GM12878 (cell line): ENCODE data around the gene ADIPOR1. TPM values are rescaled to one million over a fixed set of nuclear protein-coding genes. Genes with fewer than 3 reads are reported as not detected.

Experiments used
- BHLHE40 ChIP-seq, 2 experiments: fragments of 450-650 bp in 1 of 2; IDR thresholded peaks; 2 replicates each; pipeline ENCODE4 v1.6.1; 2011 to 2017; ENCODE audit warnings: low read depth in 2 of 2, borderline replicate concordance in 1 of 2, improper control_type of control experiment in 1 of 2, low read length in 1 of 2, mild to moderate bottlenecking in 1 of 2
- CHD2 ChIP-seq: IDR thresholded peaks from 2 replicates; pipeline ENCODE4 v1.6.1; 2011; ENCODE audit warnings: low read depth, low read length, improper control_type of control experiment, borderline replicate concordance
- EP300 ChIP-seq, 2 experiments: fragments of 150-350 bp in 1 of 2; IDR thresholded peaks; 2 replicates each; pipeline ENCODE4 v1.6.1; 2011 to 2012; ENCODE audit warnings: low read depth in 2 of 2, low read length in 2 of 2, borderline replicate concordance in 1 of 2, improper control_type of control experiment in 1 of 2, inconsistent platforms in 1 of 2; ENCODE audit not compliant: control insufficient read depth in 1 of 2
- NFYB ChIP-seq: IDR thresholded peaks from 2 replicates; pipeline ENCODE4 v1.6.1; 2011; ENCODE audit warnings: low read depth, mild to moderate bottlenecking, low read length, improper control_type of control experiment, moderate library complexity; ENCODE audit not compliant: insufficient read depth
- NKRF ChIP-seq: fragments of 450-650 bp; conservative IDR thresholded peaks from 2 replicates; pipeline ENCODE4 v1.6.1; 2017; ENCODE audit warnings: mild to moderate bottlenecking, moderate library complexity
- NR2C1 ChIP-seq: fragments of 450-650 bp; IDR thresholded peaks from 2 replicates; pipeline ENCODE4 v1.6.1; 2017; ENCODE audit warnings: antibody characterized with exemption, mild to moderate bottlenecking, moderate library complexity
- POLR2AphosphoS5 ChIP-seq: IDR thresholded peaks from 2 replicates; pipeline ENCODE4 v1.6.1; 2011; ENCODE audit warnings: mild to moderate bottlenecking, low read length, inconsistent platforms
- SKIL ChIP-seq: fragments of 450-650 bp; IDR thresholded peaks from 2 replicates; pipeline ENCODE4 v1.6.1; 2017; ENCODE audit warnings: mild to moderate bottlenecking, low read depth, inconsistent platforms; ENCODE audit not compliant: poor library complexity, severe bottlenecking
- STAT1 ChIP-seq: fragments of 450-650 bp; conservative IDR thresholded peaks from 2 replicates; pipeline ENCODE4 v1.6.1; 2014; ENCODE audit warnings: antibody characterized with exemption, mild to moderate bottlenecking
- TCF12 ChIP-seq: IDR thresholded peaks from 2 replicates; pipeline ENCODE4 v1.6.1; 2011; ENCODE audit warnings: low read depth, mild to moderate bottlenecking, low read length
- ZNF592 ChIP-seq: fragments of 450-650 bp; IDR thresholded peaks from 2 replicates; pipeline ENCODE4 v1.6.1; 2017; ENCODE audit warnings: mild to moderate bottlenecking, moderate library complexity
- polyA plus RNA-seq, 11 experiments: library from polyadenylated mRNA; depleted of rRNA in 4 of 11; unstranded in 6 of 11; stranded (reverse) in 5 of 11; fragments of >200 nt; fragmentation: Nextera tagmentation in 4 of 11; fragmentation: Illumina TruSeq in 1 of 11; extraction: Ambion mirVana in 4 of 11; extraction: Trizol in 1 of 11; gene quantifications; 1 replicate in 1 of 11; 2 replicates in 10 of 11; pipeline versions ENCODE4 v1.2.1 to v1.2.3, GENCODE V29; 2011 to 2016; ENCODE audit warnings: inconsistent platforms in 2 of 11, missing spikeins in 2 of 11, low read depth in 1 of 11
- total RNA-seq, 4 experiments: library from RNA; depleted of rRNA in 3 of 4; stranded (reverse); fragments of >200 nt in 3 of 4; fragmentation: Illumina TruSeq in 1 of 4; extraction: Trizol in 1 of 4; gene quantifications; 2 replicates each; pipeline versions ENCODE4 v1.2.1 to v1.2.3, GENCODE V29; 2013 to 2021
- TF ChIP-seq, protein P1 (sequence below): fragments of 450-650 bp; IDR thresholded peaks from 2 replicates; pipeline ENCODE4 v1.6.1; 2017; ENCODE audit warnings: antibody characterized with exemption, mild to moderate bottlenecking, moderate library complexity
- TF ChIP-seq, protein P2 (sequence below), 3 experiments: IDR thresholded peaks in 2 of 3; conservative IDR thresholded peaks in 1 of 3; 2 replicates each; pipeline ENCODE4 v1.5.1; 2011; ENCODE audit warnings: low read depth in 3 of 3, low read length in 3 of 3, mild to moderate bottlenecking in 3 of 3, control low read depth in 2 of 3, moderate library complexity in 2 of 3, inconsistent platforms in 1 of 3, mixed read lengths in 1 of 3; ENCODE audit not compliant: control insufficient read depth in 2 of 3, insufficient read depth in 1 of 3; ENCODE audit errors: extremely low read depth in 1 of 3

ADIPOR1 gene
- total and polyA plus RNA-seq, 10 of the 15 experiments (the other 5 are each of a cell fraction or from before 2014, with no cell fraction given): 18.4 to 122 (median 65.6) TPM

DNA sequence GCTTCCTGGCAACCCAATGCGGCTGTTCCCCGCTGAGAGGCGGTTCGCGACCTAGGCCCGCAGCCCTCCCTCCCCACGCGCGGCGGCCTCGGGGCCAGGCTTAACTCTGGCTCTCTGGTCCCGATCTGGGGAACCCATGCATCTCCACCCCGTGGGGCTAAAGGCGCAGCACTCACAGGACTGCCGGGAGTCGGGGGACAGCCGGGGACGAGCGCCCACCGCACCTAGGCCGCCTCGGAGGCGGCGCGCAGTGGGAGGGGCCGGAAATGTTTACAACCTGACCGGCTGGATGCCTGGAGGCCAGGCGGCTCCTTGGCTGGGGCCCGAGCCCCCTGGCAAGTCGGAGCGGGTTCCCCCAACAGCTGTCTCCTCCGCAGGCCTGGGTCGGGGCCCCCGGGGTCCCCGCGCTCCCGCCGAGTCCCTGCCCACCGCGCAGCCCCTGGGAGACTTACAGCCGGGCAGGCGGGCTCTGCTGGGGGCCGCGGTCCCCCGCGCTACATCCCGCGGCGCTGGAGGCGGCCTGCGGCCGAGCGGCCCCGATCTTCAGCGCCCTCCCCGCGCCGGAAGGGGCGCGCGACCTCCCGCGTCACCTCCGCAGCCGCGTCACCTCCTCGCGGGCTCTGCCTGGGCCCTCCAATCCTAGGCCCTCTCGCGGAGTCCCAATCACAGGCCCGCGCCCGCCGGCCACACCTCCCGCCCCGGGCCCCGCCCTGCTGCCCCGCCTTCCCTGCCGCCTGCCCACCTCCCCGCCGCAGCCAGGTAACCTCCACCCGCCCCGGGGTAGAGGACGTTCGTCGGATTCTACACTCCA is at the start of gene ADIPOR1 (continued):
- TF ChIP-seq EP300 (IDR thresholded peaks at IDR 0.05; ENCODE audit: borderline replicate concordance in 1 of 2, control insufficient read depth in 1 of 2, low read depth in 2 of 2, low read length in 2 of 2) (0 out of 4 replicates have a peak, but pooled peaks of 1 of the 2 experiments have one; percentile 6), POLR2AphosphoS5 (peak; percentile 79), STAT1 (no peak), TCF12 (peak; percentile 24; the same call in 1 of the 2 replicates), SKIL (no peak), CHD2 (peak; percentile 66), ZNF592 (0 out of 2 replicates have a peak, but pooled peaks have one; percentile 30), NKRF (peak; percentile 91), NFYB (peak; percentile 56; the same call in 1 of the 2 replicates), NR2C1 (peak; percentile 72), BHLHE40 (IDR thresholded peaks at IDR 0.05; ENCODE audit: borderline replicate concordance in 1 of 2, low read depth in 2 of 2, low read length in 1 of 2) (peak in 1 of 2 experiments; percentile 53; a peak in 1 of 4 replicates)
- TF ChIP-seq, protein P1, sequence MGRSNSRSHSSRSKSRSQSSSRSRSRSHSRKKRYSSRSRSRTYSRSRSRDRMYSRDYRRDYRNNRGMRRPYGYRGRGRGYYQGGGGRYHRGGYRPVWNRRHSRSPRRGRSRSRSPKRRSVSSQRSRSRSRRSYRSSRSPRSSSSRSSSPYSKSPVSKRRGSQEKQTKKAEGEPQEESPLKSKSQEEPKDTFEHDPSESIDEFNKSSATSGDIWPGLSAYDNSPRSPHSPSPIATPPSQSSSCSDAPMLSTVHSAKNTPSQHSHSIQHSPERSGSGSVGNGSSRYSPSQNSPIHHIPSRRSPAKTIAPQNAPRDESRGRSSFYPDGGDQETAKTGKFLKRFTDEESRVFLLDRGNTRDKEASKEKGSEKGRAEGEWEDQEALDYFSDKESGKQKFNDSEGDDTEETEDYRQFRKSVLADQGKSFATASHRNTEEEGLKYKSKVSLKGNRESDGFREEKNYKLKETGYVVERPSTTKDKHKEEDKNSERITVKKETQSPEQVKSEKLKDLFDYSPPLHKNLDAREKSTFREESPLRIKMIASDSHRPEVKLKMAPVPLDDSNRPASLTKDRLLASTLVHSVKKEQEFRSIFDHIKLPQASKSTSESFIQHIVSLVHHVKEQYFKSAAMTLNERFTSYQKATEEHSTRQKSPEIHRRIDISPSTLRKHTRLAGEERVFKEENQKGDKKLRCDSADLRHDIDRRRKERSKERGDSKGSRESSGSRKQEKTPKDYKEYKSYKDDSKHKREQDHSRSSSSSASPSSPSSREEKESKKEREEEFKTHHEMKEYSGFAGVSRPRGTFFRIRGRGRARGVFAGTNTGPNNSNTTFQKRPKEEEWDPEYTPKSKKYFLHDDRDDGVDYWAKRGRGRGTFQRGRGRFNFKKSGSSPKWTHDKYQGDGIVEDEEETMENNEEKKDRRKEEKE: no peak
- TF ChIP-seq, protein P2, sequence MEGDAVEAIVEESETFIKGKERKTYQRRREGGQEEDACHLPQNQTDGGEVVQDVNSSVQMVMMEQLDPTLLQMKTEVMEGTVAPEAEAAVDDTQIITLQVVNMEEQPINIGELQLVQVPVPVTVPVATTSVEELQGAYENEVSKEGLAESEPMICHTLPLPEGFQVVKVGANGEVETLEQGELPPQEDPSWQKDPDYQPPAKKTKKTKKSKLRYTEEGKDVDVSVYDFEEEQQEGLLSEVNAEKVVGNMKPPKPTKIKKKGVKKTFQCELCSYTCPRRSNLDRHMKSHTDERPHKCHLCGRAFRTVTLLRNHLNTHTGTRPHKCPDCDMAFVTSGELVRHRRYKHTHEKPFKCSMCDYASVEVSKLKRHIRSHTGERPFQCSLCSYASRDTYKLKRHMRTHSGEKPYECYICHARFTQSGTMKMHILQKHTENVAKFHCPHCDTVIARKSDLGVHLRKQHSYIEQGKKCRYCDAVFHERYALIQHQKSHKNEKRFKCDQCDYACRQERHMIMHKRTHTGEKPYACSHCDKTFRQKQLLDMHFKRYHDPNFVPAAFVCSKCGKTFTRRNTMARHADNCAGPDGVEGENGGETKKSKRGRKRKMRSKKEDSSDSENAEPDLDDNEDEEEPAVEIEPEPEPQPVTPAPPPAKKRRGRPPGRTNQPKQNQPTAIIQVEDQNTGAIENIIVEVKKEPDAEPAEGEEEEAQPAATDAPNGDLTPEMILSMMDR (IDR thresholded peaks at IDR 0.05 in 2 of 3, conservative IDR thresholded peaks at IDR 0.05 in 1 of 3; ENCODE audit: control insufficient read depth in 2 of 3, extremely low read depth in 1 of 3, insufficient read depth in 1 of 3, low read depth in 3 of 3, low read length in 3 of 3): peak in 1 of 3 experiments; percentile 14; a peak in 1 of 6 replicates
